Liver (tissue), 3 donors: ENCODE measurements around the gene NOX1.

ENCODE experiments used
- HNF4G ChIP-seq: IDR thresholded peaks from 2 replicates; pipeline ENCODE4 v1.6.1; 2016; ENCODE audit warnings: antibody characterized with exemption
- JUND ChIP-seq, 2 donors: IDR thresholded peaks; 2 replicates each; pipeline ENCODE4 v1.6.1; 2016; ENCODE audit warnings: antibody characterized with exemption in 2 of 2
- MAX ChIP-seq: IDR thresholded peaks from 2 replicates; pipeline ENCODE4 v1.6.1; 2016; ENCODE audit warnings: antibody characterized with exemption
- TAF1 ChIP-seq: conservative IDR thresholded peaks from 2 replicates; pipeline ENCODE4 v1.6.1; 2016; ENCODE audit warnings: antibody characterized with exemption, mild to moderate bottlenecking
- YY1 ChIP-seq: IDR thresholded peaks from 2 replicates; pipeline ENCODE4 v1.6.1; 2016; ENCODE audit warnings: antibody characterized with exemption, mild to moderate bottlenecking
- TF ChIP-seq, protein P1 (sequence below): fragments of 150-350 bp; IDR thresholded peaks from 2 replicates; pipeline ENCODE4 v1.5.1; 2017; ENCODE audit warnings: improper control_type of control experiment, low read depth, low read length; ENCODE audit not compliant: missing input control
- TF ChIP-seq, protein P2 (sequence below): IDR thresholded peaks from 2 replicates; pipeline ENCODE4 v1.6.1; 2016; ENCODE audit warnings: antibody characterized with exemption, mild to moderate bottlenecking
- TF ChIP-seq, protein P3 (sequence below): IDR thresholded peaks from 2 replicates; pipeline ENCODE4 v1.6.1; 2016; ENCODE audit warnings: antibody characterized with exemption
- donor health status: healthy.
- donor health status: healthy.

GRCh38 chrX:100797359-100797758 is 76.8 kb downstream of the NOX1 start:
- TF ChIP-seq TAF1 (no peak), MAX (no peak), YY1 (no peak), JUND (IDR thresholded peaks at IDR 0.05) (no peak), HNF4G (no peak)
- TF ChIP-seq, protein P1, sequence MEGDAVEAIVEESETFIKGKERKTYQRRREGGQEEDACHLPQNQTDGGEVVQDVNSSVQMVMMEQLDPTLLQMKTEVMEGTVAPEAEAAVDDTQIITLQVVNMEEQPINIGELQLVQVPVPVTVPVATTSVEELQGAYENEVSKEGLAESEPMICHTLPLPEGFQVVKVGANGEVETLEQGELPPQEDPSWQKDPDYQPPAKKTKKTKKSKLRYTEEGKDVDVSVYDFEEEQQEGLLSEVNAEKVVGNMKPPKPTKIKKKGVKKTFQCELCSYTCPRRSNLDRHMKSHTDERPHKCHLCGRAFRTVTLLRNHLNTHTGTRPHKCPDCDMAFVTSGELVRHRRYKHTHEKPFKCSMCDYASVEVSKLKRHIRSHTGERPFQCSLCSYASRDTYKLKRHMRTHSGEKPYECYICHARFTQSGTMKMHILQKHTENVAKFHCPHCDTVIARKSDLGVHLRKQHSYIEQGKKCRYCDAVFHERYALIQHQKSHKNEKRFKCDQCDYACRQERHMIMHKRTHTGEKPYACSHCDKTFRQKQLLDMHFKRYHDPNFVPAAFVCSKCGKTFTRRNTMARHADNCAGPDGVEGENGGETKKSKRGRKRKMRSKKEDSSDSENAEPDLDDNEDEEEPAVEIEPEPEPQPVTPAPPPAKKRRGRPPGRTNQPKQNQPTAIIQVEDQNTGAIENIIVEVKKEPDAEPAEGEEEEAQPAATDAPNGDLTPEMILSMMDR = no peak
- TF ChIP-seq, protein P2, sequence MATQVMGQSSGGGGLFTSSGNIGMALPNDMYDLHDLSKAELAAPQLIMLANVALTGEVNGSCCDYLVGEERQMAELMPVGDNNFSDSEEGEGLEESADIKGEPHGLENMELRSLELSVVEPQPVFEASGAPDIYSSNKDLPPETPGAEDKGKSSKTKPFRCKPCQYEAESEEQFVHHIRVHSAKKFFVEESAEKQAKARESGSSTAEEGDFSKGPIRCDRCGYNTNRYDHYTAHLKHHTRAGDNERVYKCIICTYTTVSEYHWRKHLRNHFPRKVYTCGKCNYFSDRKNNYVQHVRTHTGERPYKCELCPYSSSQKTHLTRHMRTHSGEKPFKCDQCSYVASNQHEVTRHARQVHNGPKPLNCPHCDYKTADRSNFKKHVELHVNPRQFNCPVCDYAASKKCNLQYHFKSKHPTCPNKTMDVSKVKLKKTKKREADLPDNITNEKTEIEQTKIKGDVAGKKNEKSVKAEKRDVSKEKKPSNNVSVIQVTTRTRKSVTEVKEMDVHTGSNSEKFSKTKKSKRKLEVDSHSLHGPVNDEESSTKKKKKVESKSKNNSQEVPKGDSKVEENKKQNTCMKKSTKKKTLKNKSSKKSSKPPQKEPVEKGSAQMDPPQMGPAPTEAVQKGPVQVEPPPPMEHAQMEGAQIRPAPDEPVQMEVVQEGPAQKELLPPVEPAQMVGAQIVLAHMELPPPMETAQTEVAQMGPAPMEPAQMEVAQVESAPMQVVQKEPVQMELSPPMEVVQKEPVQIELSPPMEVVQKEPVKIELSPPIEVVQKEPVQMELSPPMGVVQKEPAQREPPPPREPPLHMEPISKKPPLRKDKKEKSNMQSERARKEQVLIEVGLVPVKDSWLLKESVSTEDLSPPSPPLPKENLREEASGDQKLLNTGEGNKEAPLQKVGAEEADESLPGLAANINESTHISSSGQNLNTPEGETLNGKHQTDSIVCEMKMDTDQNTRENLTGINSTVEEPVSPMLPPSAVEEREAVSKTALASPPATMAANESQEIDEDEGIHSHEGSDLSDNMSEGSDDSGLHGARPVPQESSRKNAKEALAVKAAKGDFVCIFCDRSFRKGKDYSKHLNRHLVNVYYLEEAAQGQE = no peak
- TF ChIP-seq, protein P3, sequence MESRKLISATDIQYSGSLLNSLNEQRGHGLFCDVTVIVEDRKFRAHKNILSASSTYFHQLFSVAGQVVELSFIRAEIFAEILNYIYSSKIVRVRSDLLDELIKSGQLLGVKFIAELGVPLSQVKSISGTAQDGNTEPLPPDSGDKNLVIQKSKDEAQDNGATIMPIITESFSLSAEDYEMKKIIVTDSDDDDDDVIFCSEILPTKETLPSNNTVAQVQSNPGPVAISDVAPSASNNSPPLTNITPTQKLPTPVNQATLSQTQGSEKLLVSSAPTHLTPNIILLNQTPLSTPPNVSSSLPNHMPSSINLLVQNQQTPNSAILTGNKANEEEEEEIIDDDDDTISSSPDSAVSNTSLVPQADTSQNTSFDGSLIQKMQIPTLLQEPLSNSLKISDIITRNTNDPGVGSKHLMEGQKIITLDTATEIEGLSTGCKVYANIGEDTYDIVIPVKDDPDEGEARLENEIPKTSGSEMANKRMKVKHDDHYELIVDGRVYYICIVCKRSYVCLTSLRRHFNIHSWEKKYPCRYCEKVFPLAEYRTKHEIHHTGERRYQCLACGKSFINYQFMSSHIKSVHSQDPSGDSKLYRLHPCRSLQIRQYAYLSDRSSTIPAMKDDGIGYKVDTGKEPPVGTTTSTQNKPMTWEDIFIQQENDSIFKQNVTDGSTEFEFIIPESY = no peak
